Parathyroid adenoma (tissue), 2 donors: ENCODE results near the gene CFAP100.

Source experiments
- H2AFZ ChIP-seq: fragments of 300-600 bp; sonication (generic); one replicate; pipeline ENCODE4 v1.7.0; 2017; ENCODE audit warnings: antibody characterized with exemption, mild to moderate bottlenecking
- H3K27ac ChIP-seq: fragments of 300-600 bp; sonication (generic); one replicate; pipeline ENCODE4 v1.7.0; 2017
- H3K27me3 ChIP-seq: fragments of 300-600 bp; sonication (generic); one replicate; pipeline ENCODE4 v1.7.0; 2017; ENCODE audit warnings: low read length; ENCODE audit not compliant: control insufficient read depth, insufficient read depth
- H3K36me3 ChIP-seq: fragments of 300-600 bp; sonication (generic); one replicate; pipeline ENCODE4 v1.7.0; 2017; ENCODE audit warnings: low read length; ENCODE audit not compliant: control insufficient read depth, insufficient read depth
- H3K4me1 ChIP-seq: fragments of 300-600 bp; sonication (generic); one replicate; pipeline ENCODE4 v1.7.0; 2017; ENCODE audit warnings: control low read depth
- H3K4me2 ChIP-seq: fragments of 300-600 bp; sonication (generic); one replicate; pipeline ENCODE4 v1.7.0; 2017; ENCODE audit warnings: low read length
- H3K4me3 ChIP-seq: fragments of 300-600 bp; sonication (generic); one replicate; pipeline ENCODE4 v1.7.0; 2017; ENCODE audit warnings: low read depth, low read length
- H3K79me2 ChIP-seq: fragments of 300-600 bp; sonication (generic); one replicate; pipeline ENCODE4 v1.7.0; 2017; ENCODE audit warnings: control low read depth
- H3K9ac ChIP-seq: fragments of 300-600 bp; sonication (generic); one replicate; pipeline ENCODE4 v1.7.0; 2017; ENCODE audit warnings: mild to moderate bottlenecking
- H3K9me3 ChIP-seq: fragments of 300-600 bp; sonication (generic); one replicate; pipeline ENCODE4 v1.7.0; 2017; ENCODE audit warnings: low read length; ENCODE audit not compliant: control insufficient read depth
- TF ChIP-seq, protein P1 (sequence below): fragments of 300-600 bp; sonication (generic); IDR thresholded peaks from one replicate; pipeline ENCODE4 v1.7.0; 2017; ENCODE audit warnings: antibody characterized with exemption, mild to moderate bottlenecking
- donor health status: primary hyperparathyroidism.

CFAP100 gene

DNA sequence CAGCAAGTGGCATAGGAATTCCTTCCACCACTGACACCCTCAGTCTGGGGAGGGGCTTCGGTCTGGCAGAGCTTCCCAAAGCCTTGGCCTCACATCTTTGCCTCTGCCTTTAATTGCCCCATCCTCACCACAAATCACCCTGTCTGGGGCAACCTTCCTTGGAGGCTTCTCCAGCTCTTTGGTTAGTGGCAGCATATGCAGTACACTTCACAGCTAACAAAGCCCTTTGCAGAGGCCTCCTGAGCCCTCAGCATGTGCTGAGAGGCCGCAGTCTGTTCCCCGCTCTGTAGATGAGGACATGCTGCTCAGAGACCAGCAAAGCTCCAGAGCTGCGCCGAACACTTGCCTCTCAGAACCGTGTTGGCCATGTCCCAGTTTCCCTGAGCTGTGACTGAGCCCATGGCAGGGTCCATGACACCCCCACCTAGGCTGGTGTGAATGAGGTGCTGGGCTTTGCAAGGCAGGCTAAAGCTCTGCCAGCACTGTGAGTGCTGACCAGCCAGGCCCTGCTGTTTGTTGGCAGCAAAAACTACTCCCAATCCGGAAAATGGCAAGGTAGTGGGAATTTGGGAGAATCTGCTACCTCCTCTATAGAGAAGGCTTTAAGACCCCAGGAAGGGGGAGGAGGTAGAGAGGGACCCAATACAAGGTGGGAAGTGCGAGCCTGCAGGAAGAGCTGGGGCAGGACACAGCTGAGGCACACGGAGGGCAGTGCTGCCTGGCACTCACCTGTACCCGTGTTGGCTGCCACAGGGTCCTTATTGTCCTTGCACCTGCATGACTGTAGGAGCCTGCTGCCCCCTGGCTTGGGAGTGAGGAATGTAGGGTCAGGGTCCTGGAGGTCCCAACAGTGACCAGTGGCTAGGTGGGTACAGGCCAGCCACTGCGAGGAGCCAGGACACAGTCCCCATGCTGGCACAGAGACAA is 29.1 kb upstream of the CFAP100 start:
- Histone ChIP-seq H3K4me1 (no peaks in the 10 kb centered on the region), H3K27ac (no peak overlapping the region), H3K9me3 (no peaks in the 10 kb centered on the region), H3K9ac (no peak overlapping the region), H3K4me2 (no peak overlapping the region), H3K36me3 (no peaks in the 10 kb centered on the region), H2AFZ (no peak overlapping the region), H3K27me3 (no peaks in the 10 kb centered on the region), H3K4me3 (no peak overlapping the region), H3K79me2 (no peaks in the 10 kb centered on the region)
- TF ChIP-seq, protein P1, sequence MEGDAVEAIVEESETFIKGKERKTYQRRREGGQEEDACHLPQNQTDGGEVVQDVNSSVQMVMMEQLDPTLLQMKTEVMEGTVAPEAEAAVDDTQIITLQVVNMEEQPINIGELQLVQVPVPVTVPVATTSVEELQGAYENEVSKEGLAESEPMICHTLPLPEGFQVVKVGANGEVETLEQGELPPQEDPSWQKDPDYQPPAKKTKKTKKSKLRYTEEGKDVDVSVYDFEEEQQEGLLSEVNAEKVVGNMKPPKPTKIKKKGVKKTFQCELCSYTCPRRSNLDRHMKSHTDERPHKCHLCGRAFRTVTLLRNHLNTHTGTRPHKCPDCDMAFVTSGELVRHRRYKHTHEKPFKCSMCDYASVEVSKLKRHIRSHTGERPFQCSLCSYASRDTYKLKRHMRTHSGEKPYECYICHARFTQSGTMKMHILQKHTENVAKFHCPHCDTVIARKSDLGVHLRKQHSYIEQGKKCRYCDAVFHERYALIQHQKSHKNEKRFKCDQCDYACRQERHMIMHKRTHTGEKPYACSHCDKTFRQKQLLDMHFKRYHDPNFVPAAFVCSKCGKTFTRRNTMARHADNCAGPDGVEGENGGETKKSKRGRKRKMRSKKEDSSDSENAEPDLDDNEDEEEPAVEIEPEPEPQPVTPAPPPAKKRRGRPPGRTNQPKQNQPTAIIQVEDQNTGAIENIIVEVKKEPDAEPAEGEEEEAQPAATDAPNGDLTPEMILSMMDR: no peak

DNA sequence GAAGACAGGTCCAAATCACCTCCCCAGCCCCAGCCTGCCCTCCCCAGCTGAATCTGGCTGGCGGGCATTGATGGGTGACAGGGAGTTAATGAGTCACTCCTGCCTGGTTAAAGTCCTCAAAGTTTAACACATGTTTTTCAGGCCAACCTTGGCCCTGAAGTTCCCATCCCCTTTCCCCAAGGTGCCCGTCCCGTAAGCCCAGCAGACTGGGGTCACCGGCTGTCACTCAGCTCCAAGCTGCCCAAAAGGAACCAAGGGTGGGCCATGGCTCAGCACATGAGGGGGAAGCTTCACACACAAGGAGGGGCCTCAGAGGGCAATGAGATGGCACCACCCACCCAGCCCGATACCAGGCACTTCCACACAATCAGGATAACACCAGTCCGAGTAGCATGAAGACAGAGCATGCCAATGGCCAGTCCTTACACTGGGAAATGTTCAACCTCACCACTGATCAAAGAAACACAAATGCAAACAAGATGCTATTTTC is 27.3 kb upstream of the CFAP100 start:
- H3K36me3 ChIP-seq: no peaks in the 10 kb centered on the region

DNA sequence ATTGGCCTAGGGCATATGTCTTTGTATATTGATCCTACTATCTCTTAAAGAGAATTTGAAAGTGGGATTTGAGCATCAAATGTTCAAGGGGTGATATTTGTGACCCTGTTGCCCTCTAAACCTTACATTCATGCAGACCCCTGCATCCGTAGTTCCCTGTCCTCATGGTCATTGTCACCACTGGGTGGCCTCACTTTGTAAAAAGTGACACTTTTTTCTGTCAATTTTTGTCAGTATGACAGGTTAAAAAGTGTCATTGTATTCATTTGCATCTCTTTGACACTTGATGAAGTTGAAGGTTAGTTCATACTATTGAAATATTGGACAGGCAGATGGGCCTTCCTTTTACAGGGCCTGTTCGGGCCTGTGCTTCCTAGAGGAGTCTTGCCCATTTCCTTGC is 25.2 kb upstream of the CFAP100 start:
- no peak overlapping the region for H3K27ac ChIP-seq
- no peaks in the 10 kb centered on the region for H3K4me1 ChIP-seq
- TF ChIP-seq, protein P1: no peak
- H3K79me2 ChIP-seq: no peaks in the 10 kb centered on the region
- H2AFZ ChIP-seq: no peak overlapping the region
- no peaks in the 10 kb centered on the region for H3K36me3 ChIP-seq
- no peaks in the 10 kb centered on the region for H3K9me3 ChIP-seq
- no peak overlapping the region for H3K9ac ChIP-seq
- H3K27me3 ChIP-seq: no peaks in the 10 kb centered on the region
- H3K4me3 ChIP-seq: no peak overlapping the region
- no peak overlapping the region for H3K4me2 ChIP-seq

More for the DNA sequence above, 27.3 kb upstream of the CFAP100 start:
- no peaks in the 10 kb centered on the region for H3K79me2 ChIP-seq
- no peak overlapping the region for H3K9ac ChIP-seq
- H3K4me3 ChIP-seq: no peak overlapping the region
- H3K4me2 ChIP-seq: no peak overlapping the region
- H3K4me1 ChIP-seq: no peaks in the 10 kb centered on the region
- H3K27me3 ChIP-seq: no peaks in the 10 kb centered on the region
- H3K9me3 ChIP-seq: no peaks in the 10 kb centered on the region
- TF ChIP-seq, protein P1: no peak
- no peak overlapping the region for H2AFZ ChIP-seq
- no peak overlapping the region for H3K27ac ChIP-seq

DNA sequence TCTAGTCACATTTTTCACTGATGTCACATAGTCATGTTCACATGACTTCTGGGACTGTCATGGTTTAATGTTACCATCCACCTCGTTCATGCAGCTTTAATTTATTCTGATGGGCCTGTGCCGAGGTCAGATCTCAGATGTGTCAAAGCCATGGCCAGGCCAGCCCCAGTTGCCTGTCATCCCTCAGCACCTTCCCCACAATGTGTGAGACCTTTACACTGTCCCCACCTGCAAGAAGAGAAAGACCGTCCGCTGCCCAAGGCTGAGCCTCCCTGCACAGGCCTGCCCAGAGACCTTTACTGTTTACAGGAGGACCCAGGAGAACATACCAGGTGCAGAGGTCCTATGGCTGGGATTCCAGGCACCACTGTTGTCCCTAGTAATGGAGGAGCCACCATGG is 24.7 kb upstream of the CFAP100 start:
- TF ChIP-seq, protein P1: no peak

More for the DNA sequence above, 24.7 kb upstream of the CFAP100 start:
- Histone ChIP-seq H3K4me2 (no peak overlapping the region), H3K4me3 (no peak overlapping the region), H2AFZ (no peak overlapping the region), H3K79me2 (no peaks in the 10 kb centered on the region), H3K9ac (no peak overlapping the region), H3K36me3 (no peaks in the 10 kb centered on the region), H3K27me3 (no peaks in the 10 kb centered on the region), H3K9me3 (no peaks in the 10 kb centered on the region), H3K27ac (no peak overlapping the region), H3K4me1 (no peaks in the 10 kb centered on the region)
